Keratinocyte (primary cell): ENCODE results near the gene PIK3CB.

Experiments
- CTCF ChIP-seq, 3 experiments: IDR thresholded peaks in 1 of 3; conservative IDR thresholded peaks in 1 of 3; optimal IDR thresholded peaks in 1 of 3; 2 replicates in 2 of 3; 3 replicates in 1 of 3; pipeline versions ENCODE3 to v1.5.1; 2011; ENCODE audit warnings: low read length in 3 of 3, mild to moderate bottlenecking in 3 of 3, moderate library complexity in 2 of 3, control low read depth in 1 of 3, inconsistent platforms in 1 of 3; ENCODE audit not compliant: insufficient read depth in 2 of 3; ENCODE audit errors: extremely low read depth in 1 of 3
- EZH2 ChIP-seq: IDR thresholded peaks from one replicate; pipeline ENCODE4 v1.6.1; 2012; ENCODE audit warnings: inconsistent platforms, mild to moderate bottlenecking, low read length, moderate library complexity

- TF ChIP-seq CTCF (optimal IDR thresholded peaks at IDR 0.05 in 1 of 3, IDR thresholded peaks at IDR 0.05 in 1 of 3, conservative IDR thresholded peaks at IDR 0.05 in 1 of 3; ENCODE audit: extremely low read depth in 1 of 3, insufficient read depth in 2 of 3, low read length in 3 of 3) (no peak), EZH2 (no peak)
These were observed 37.9 kb upstream of the PIK3CB start for GRCh38 chr3:138872632-138873031.
